NCI-H146 treated with DMSO at 0.1 percent for 48 hours (cell line): ENCODE data around the gene CARS1.

Source experiments
- DNase-seq: peaks from one replicate; lab custom pipeline; 2025; ENCODE audit not compliant: unreplicated experiment; lab: John Stamatoyannopoulos, UW

CARS1 gene

GRCh38 chr11:2963112-2963754 lies 94.0 kb downstream of the CARS1 start:
- DNase-seq: no peak

- DNase-seq: no peak
Measured at GRCh38 chr11:2961080-2961479, 96.1 kb downstream of the CARS1 start.

GRCh38 chr11:2960139-2960538 lies 97.1 kb downstream of the CARS1 start:
- DNase-seq: no peak

- no peak for DNase-seq
Measured at GRCh38 chr11:2958251-2958650, 99.0 kb downstream of the CARS1 start.

GRCh38 chr11:2955906-2956476 lies 101.2 kb downstream of the CARS1 start:
- DNase-seq: no peak

GRCh38 chr11:2954263-2954662 lies 103.0 kb downstream of the CARS1 start:
- no peak for DNase-seq

GRCh38 chr11:2952290-2952689 lies 104.9 kb downstream of the CARS1 start:
- DNase-seq: no peak

- DNase-seq: no peak
Measured at GRCh38 chr11:2951231-2952110, 105.8 kb downstream of the CARS1 start.
